ENCODE measurements around the gene LZTS3. TPM values are rescaled to one million over a fixed set of nuclear protein-coding genes. Genes with fewer than 3 reads are reported as not detected.

Gene LZTS3
- total and polyA plus RNA-seq, 8 donors: 5.3 to 36.6 (median 17.1) TPM

- no peak for TF ChIP-seq EP300 (IDR thresholded peaks at IDR 0.05)
- no peak for TF ChIP-seq CTCF (IDR thresholded peaks at IDR 0.05)
- TF ChIP-seq POLR2A (IDR thresholded peaks at IDR 0.05): no peak
- TF ChIP-seq POLR2AphosphoS5 (IDR thresholded peaks at IDR 0.05): no peak
- Histone ChIP-seq H3K9me3 (no peaks in the 10 kb centered on the region), H3K27ac (peak overlapping the region; percentile 57 to 79 (median 72)), H3K4me3 (peak overlapping the region in 1 of 4 donors; percentile 44), H3K27me3 (peaks cover 0 to 36% (median 0%) of the 10 kb centered on the region in 3 donors), H3K36me3 (peaks cover 0 to 5% (median 2%) of the 10 kb centered on the region in 4 donors), H3K4me1 (peaks cover 10 to 55% (median 44%) of the 10 kb centered on the region in 4 donors)
- intact Hi-C loops (cut with DNase I; ENCODE audit: low total_unique reads): no loop called here
- peak in 1 of 2 donors; percentile 9 for DNase-seq
- 57 to 82% (median 78%) methylated on average over 6 to 7 of the region's 7 CpGs for WGBS, 5 donors
Observed at GRCh38 chr20:3168829-3169590, 4.3 kb downstream of the LZTS3 start.

DNA sequence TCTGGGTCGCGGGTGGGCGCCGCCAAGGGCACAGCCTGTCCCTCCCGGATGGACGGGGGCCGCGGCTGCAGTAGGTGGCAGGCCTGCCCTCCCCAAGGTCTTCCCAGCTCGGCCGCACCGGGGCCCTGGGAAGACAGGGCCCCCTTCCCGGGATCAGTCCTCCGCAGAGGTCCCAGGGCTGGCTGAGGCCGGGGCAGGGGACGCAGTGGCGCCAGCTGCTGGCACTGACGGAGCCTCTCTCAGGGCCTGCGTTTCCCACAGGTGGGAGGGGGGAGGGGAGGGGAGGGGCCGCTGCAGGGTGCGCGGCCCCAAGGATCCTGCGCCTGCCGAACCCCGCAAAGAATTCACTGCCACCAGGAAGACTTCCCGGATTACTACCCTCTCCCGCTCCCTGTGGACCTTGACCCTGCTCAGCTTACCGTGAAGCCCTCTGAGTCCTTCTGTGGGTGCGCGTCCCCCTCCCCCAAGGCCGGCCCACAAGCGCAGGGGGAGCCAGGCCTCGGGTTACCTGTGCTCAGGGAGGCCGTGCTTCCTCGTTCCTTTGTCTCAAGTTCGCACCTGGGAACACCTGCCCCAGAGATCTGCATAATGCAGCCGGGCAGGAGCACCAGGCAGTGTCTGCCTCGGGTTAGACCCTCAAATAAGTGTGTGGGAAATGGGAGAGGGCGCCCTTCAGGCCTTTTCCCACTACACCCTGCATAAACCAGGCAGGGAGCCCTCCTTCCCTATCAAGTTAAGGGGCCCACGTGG, 5.1 kb downstream of the LZTS3 start:
- peak; percentile 78 to 88 for DNase-seq
- peak overlapping the region; percentile 60 to 79 (median 72) for H3K27ac ChIP-seq
- TF ChIP-seq POLR2AphosphoS5 (IDR thresholded peaks at IDR 0.05) (peak in 2 of 3 donors; percentile 10 to 34), POLR2A (IDR thresholded peaks at IDR 0.05) (no peak), EP300 (IDR thresholded peaks at IDR 0.05) (no peak)
- intact Hi-C loops (cut with DNase I; ENCODE audit: low total_unique reads): no loop called here
- peaks cover 0 to 31% (median 0%) of the 10 kb centered on the region in 3 donors for H3K27me3 ChIP-seq
- peaks cover 10 to 50% (median 39%) of the 10 kb centered on the region in 4 donors for H3K4me1 ChIP-seq
- peaks cover 0 to 5% (median 2%) of the 10 kb centered on the region in 4 donors for H3K36me3 ChIP-seq
- H3K9me3 ChIP-seq: no peaks in the 10 kb centered on the region
- WGBS, 5 donors: 13 to 41% (median 24%) methylated on average over 13 to 39 of the region's 39 CpGs
- H3K4me3 ChIP-seq: peak overlapping the region; percentile 19 to 48 (median 38)

- 25 to 37% (median 36%) methylated on average over 18 to 25 of the region's 25 CpGs for WGBS, 5 donors
- Histone ChIP-seq H3K36me3 (peaks cover 0 to 5% (median 2%) of the 10 kb centered on the region in 4 donors), H3K27ac (peak overlapping the region; percentile 60 to 79 (median 72)), H3K9me3 (no peaks in the 10 kb centered on the region), H3K4me3 (peak overlapping the region; percentile 19 to 48 (median 38)), H3K4me1 (peaks cover 8 to 45% (median 34%) of the 10 kb centered on the region in 4 donors), H3K27me3 (peaks cover 0 to 26% (median 0%) of the 10 kb centered on the region in 3 donors)
- TF ChIP-seq CTCF (IDR thresholded peaks at IDR 0.05): no peak
- intact Hi-C loops (cut with DNase I; ENCODE audit: low total_unique reads): no loop called here
- no peak for DNase-seq
Observed at GRCh38 chr20:3167738-3168078, 5.6 kb downstream of the LZTS3 start.

DNA sequence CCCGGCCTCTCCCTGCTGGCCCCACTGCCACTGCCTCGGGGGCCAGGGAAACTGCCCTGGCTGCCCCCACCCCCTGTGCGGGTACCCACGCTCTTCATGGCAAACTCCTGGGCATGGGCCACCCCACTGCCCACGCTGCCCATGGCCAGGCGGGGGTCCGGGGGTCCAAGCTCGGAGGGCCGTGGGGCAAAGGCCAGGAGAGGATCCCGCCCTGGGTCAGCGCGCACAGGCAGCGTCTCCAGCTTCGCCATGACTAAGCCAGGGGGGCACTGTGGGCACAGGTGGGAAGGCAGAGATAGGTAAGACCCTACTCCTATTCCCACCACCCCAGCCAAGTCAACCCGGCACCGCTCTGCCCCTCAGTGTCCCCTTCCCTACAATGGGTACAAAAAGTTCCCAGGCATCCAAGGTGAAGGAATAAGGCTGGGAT, 6.4 kb downstream of the LZTS3 start:
- Histone ChIP-seq H3K9me3 (no peaks in the 10 kb centered on the region), H3K27ac (peak overlapping the region in 1 of 5 donors; percentile 72), H3K36me3 (peaks cover 0 to 5% (median 2%) of the 10 kb centered on the region in 4 donors), H3K27me3 (peaks cover 0 to 22% (median 0%) of the 10 kb centered on the region in 3 donors), H3K4me3 (peak overlapping the region in 1 of 4 donors; percentile 44), H3K4me1 (peaks cover under 1 to 43% (median 28%) of the 10 kb centered on the region in 4 donors)
- no peak for DNase-seq
- no peak for TF ChIP-seq POLR2A (IDR thresholded peaks at IDR 0.05)
- no peak for TF ChIP-seq EP300 (IDR thresholded peaks at IDR 0.05)
- no peak for TF ChIP-seq CTCF (IDR thresholded peaks at IDR 0.05)
- no peak for TF ChIP-seq POLR2AphosphoS5 (IDR thresholded peaks at IDR 0.05)
- 92 to 100% (median 98%) methylated on average over 1 to 16 of the region's 16 CpGs for WGBS, 5 donors
- intact Hi-C loops (cut with DNase I; ENCODE audit: low total_unique reads): no loop called here
